ENCODE data around the gene RAB13. TPM values are rescaled to one million over a fixed set of nuclear protein-coding genes. Genes with fewer than 3 reads are reported as not detected.

The RAB13 gene
- total and polyA plus RNA-seq, 2 of the 13 experiments (the other 11 are each of a cell fraction or from before 2014, with no cell fraction given): 15.9 to 24.7 TPM

DNA sequence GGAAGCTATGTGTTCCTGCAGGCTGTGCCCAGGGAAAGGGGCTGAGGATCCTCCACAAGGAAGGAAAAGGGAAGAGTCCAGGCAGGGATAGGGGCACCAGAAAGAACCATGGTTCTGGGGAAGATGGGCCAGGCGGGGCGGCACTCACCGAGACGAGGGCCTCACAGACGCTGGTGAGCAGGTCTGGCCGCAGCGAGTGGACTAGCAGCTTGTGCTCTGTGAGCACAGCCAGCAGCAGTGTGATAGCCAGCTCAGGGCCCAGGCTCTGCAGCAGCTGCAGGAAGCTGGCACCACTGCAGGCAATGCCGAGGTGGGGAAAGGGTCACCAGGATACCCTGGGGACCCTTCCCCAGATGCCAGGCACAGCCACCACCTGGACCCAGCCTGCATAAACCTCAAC lies 45.4 kb downstream of the RAB13 start:
- Histone ChIP-seq H3K27me3 (ENCODE audit: control insufficient read depth in 1 of 2, insufficient read depth in 2 of 2, low read length in 2 of 2) (no peaks in the 10 kb centered on the region), H3K79me2 (ENCODE audit: insufficient read depth, low read length) (peaks cover 11% of the 10 kb centered on the region), H3K9ac (ENCODE audit: insufficient read depth, low read depth, low read length) (no peak overlapping the region), H3K36me3 (replicated peaks in 1 of 2; ENCODE audit: control insufficient read depth in 1 of 2, insufficient read depth in 2 of 2, low read length in 2 of 2) (peaks cover 19 to 53% of the 10 kb centered on the region in 2 experiments), H3K4me2 (ENCODE audit: low read depth, low read length) (no peak overlapping the region), H3K4me3 (replicated peaks in 1 of 3; ENCODE audit: insufficient read depth in 1 of 3, low read depth in 2 of 3, low read length in 3 of 3) (no peak overlapping the region), H3K4me1 (ENCODE audit: insufficient read depth, low read length) (peaks cover 31% of the 10 kb centered on the region), H3K9me3 (ENCODE audit: low read length) (no peaks in the 10 kb centered on the region), H3K27ac (ENCODE audit: extremely low read length, insufficient read depth, low read length) (no peak overlapping the region), H2AFZ (ENCODE audit: low read length) (no peak overlapping the region), H4K20me1 (ENCODE audit: insufficient read depth, low read length) (no peaks in the 10 kb centered on the region)
- BruUV-seq (replicated peaks): no TSS peak
- TF ChIP-seq AGO2 (optimal IDR thresholded peaks at IDR 0.05; ENCODE audit: low read depth, low read length) (peak; percentile 34), GATAD1 (CRISPR knock-in tag; IDR thresholded peaks at IDR 0.05) (no peak)
- ChIA-PET CTCF (ENCODE audit: low intra/inter-chr PET ratio, low total read pairs) (no interaction called here), POLR2A (interaction anchor here (1.3 kb wide), 1 partner anchor 17 kb away, joined by 3 read pairs; no protein-coding TSS in a partner anchor)
- DNase-seq (ENCODE audit: low spot score): no peak
- no peak for ATAC-seq
- intact Hi-C loops (cut with micrococcal nuclease; ENCODE audit: unreplicated experiment): no loop called here
- in situ Hi-C loops (cut with HindIII; ENCODE audit: extremely low pct_ligation_motif_present, low pct_unique_long_range_greater_than_20kb): loop anchor here (10.0 kb wide), 1 partner anchor 116 kb away; no protein-coding TSS in a partner anchor
- no peak for FAIRE-seq
- WGBS (ENCODE audit: low lambda C conversion rate): 94% methylated on average over 7 of the region's 8 CpGs

DNA sequence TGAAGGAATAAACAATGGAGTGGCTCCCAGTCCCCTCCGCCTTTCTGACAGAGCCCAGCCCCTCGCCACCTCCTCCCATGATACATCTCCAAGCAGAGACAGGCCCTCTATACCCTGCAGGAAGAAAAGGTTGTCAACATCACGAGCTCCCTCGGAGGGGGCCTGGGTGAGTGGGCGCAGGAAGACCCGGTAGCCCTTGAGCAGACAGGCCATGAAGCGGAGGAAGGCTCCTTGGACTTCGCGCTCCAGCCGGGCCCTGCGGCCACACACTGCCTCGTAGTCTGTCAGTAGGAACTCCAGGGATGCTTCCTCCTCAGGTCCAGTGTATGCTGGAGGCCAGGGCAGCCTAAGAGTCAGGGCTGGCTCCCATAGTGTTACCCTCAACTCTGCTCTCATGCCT lies 46.7 kb downstream of the RAB13 start:
- TF ChIP-seq, protein P1, sequence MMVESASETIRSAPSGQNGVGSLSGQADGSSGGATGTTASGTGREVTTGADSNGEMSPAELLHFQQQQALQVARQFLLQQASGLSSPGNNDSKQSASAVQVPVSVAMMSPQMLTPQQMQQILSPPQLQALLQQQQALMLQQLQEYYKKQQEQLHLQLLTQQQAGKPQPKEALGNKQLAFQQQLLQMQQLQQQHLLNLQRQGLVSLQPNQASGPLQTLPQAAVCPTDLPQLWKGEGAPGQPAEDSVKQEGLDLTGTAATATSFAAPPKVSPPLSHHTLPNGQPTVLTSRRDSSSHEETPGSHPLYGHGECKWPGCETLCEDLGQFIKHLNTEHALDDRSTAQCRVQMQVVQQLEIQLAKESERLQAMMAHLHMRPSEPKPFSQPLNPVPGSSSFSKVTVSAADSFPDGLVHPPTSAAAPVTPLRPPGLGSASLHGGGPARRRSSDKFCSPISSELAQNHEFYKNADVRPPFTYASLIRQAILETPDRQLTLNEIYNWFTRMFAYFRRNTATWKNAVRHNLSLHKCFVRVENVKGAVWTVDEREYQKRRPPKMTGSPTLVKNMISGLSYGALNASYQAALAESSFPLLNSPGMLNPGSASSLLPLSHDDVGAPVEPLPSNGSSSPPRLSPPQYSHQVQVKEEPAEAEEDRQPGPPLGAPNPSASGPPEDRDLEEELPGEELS (CRISPR knock-in tag; IDR thresholded peaks at IDR 0.05): no peak
- no peak for TF ChIP-seq FOXA1 (IDR thresholded peaks at IDR 0.05)
- no peak for TF ChIP-seq FOXA1 (CRISPR knock-in tag; IDR thresholded peaks at IDR 0.05)
- no peak for TF ChIP-seq PAWR (CRISPR knock-in tag; IDR thresholded peaks at IDR 0.05; ENCODE audit: borderline replicate concordance)
- no peak for TF ChIP-seq ZNF850 (CRISPR knock-in tag; conservative IDR thresholded peaks at IDR 0.05)
- TF ChIP-seq, protein P2, sequence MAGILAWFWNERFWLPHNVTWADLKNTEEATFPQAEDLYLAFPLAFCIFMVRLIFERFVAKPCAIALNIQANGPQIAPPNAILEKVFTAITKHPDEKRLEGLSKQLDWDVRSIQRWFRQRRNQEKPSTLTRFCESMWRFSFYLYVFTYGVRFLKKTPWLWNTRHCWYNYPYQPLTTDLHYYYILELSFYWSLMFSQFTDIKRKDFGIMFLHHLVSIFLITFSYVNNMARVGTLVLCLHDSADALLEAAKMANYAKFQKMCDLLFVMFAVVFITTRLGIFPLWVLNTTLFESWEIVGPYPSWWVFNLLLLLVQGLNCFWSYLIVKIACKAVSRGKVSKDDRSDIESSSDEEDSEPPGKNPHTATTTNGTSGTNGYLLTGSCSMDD (CRISPR knock-in tag; IDR thresholded peaks at IDR 0.05): no peak
- TF ChIP-seq MIXL1 (CRISPR knock-in tag; IDR thresholded peaks at IDR 0.05): no peak
- no peak for TF ChIP-seq RNF2 (conservative IDR thresholded peaks at IDR 0.05; ENCODE audit: low read depth)
- TF ChIP-seq TGIF2 (CRISPR knock-in tag; IDR thresholded peaks at IDR 0.05): no peak
- TF ChIP-seq HOXA5 (CRISPR knock-in tag; IDR thresholded peaks at IDR 0.05): no peak
- H3K4me3 ChIP-seq (replicated peaks in 1 of 3; ENCODE audit: insufficient read depth in 1 of 3, low read depth in 2 of 3, low read length in 3 of 3): no peak overlapping the region
- H3K36me3 ChIP-seq (replicated peaks in 1 of 2; ENCODE audit: control insufficient read depth in 1 of 2, insufficient read depth in 2 of 2, low read length in 2 of 2): peaks cover 23 to 56% of the 10 kb centered on the region in 2 experiments
- no peaks in the 10 kb centered on the region for H3K9me3 ChIP-seq (ENCODE audit: low read length)
- intact Hi-C loops (cut with micrococcal nuclease; ENCODE audit: unreplicated experiment) (no loop called here), in situ Hi-C loops (cut with HindIII; ENCODE audit: extremely low pct_ligation_motif_present, low pct_unique_long_range_greater_than_20kb) (no loop called here)
- no peaks in the 10 kb centered on the region for H3K27me3 ChIP-seq (ENCODE audit: control insufficient read depth in 1 of 2, insufficient read depth in 2 of 2, low read length in 2 of 2)
- ATAC-seq (no peak), DNase-seq (ENCODE audit: low spot score) (no peak), FAIRE-seq (no peak)
- POLR2A ChIA-PET: interaction anchor here (0.6 to 1.8 kb wide), 5 partner anchors 10 to 28 kb away, joined by 3 to 5 read pairs (median 4); partner anchors contain the start of gene CREB3L4
- peaks cover 19% of the 10 kb centered on the region for H3K4me1 ChIP-seq (ENCODE audit: insufficient read depth, low read length)
- over 99% methylated on average over 12 of the region's 12 CpGs for WGBS (ENCODE audit: low lambda C conversion rate)
- H2AFZ ChIP-seq (ENCODE audit: low read length): no peak overlapping the region
- no peak overlapping the region for H3K9ac ChIP-seq (ENCODE audit: insufficient read depth, low read depth, low read length)
- H3K79me2 ChIP-seq (ENCODE audit: insufficient read depth, low read length): peaks cover under 1% of the 10 kb centered on the region
- no TSS peak for BruUV-seq (replicated peaks)
- H4K20me1 ChIP-seq (ENCODE audit: insufficient read depth, low read length): no peaks in the 10 kb centered on the region
- H3K4me2 ChIP-seq (ENCODE audit: low read depth, low read length): no peak overlapping the region
- CTCF ChIA-PET (ENCODE audit: low intra/inter-chr PET ratio, low total read pairs): no interaction called here
- H3K27ac ChIP-seq (ENCODE audit: extremely low read length, insufficient read depth, low read length): no peak overlapping the region
